A673 (cell line): Measurements from ENCODE around the gene HCK.

ENCODE experiments used
- CTCF ChIP-seq: fragments of 300-800, 200-600 bp; sonication (generic); conservative IDR thresholded peaks from 2 replicates; pipeline ENCODE4 v1.5.1; 2017; ENCODE audit warnings: low read depth, mild to moderate bottlenecking, antibody characterized with exemption, low read length, moderate library complexity, mixed read lengths
- EZH2 ChIP-seq: fragments of 200-600 bp; sonication (generic); IDR thresholded peaks from 2 replicates; pipeline ENCODE4 v1.6.1; 2017; ENCODE audit warnings: borderline replicate concordance, low read depth, mild to moderate bottlenecking, mixed read lengths, antibody characterized with exemption, low read length; ENCODE audit not compliant: poor library complexity, severe bottlenecking

- TF ChIP-seq CTCF (no peak), EZH2 (no peak)
These were observed 22.5 kb upstream of the HCK start for GRCh38 chr20:32029561-32029960.
